SK-N-SH (cell line): ENCODE data around the gene PIEZO2.

ENCODE experiments used
- CTCF ChIP-seq: fragments of 200-600 bp; sonication (generic); IDR thresholded peaks from 2 replicates; pipeline ENCODE4 v1.6.1; 2017; ENCODE audit warnings: antibody characterized with exemption, mild to moderate bottlenecking, moderate library complexity
- ELF1 ChIP-seq: IDR thresholded peaks from 2 replicates; pipeline ENCODE4 v1.4.0; 2012
- EP300 ChIP-seq, 2 experiments: IDR thresholded peaks; 2 replicates each; pipeline versions ENCODE4 v1.4.0 to v1.6.1; 2012; ENCODE audit warnings: borderline replicate concordance in 1 of 2, low read depth in 1 of 2, low read length in 1 of 2
- GABPA ChIP-seq: IDR thresholded peaks from 2 replicates; pipeline ENCODE4 v1.4.0; 2012; ENCODE audit warnings: low read depth, mild to moderate bottlenecking
- IRF3 ChIP-seq: fragments of 150-350 bp; IDR thresholded peaks from 2 replicates; pipeline ENCODE4 v1.6.1; 2016; ENCODE audit warnings: mild to moderate bottlenecking, low read depth, low read length
- MEF2A ChIP-seq: IDR thresholded peaks from 2 replicates; pipeline ENCODE4 v1.4.0; 2012; ENCODE audit warnings: low read depth, borderline replicate concordance
- POLR2AphosphoS5 ChIP-seq: IDR thresholded peaks from 2 replicates; pipeline ENCODE4 v1.6.1; 2012; ENCODE audit warnings: low read depth, low read length
- REST ChIP-seq: IDR thresholded peaks from 2 replicates; pipeline ENCODE4 v1.6.1; 2012; ENCODE audit warnings: mild to moderate bottlenecking, low read depth, low read length, moderate library complexity
- TAF1 ChIP-seq: IDR thresholded peaks from 2 replicates; pipeline ENCODE4 v1.6.1; 2012; ENCODE audit warnings: low read depth, mild to moderate bottlenecking, low read length, moderate library complexity, borderline replicate concordance

- TF ChIP-seq EP300 (IDR thresholded peaks at IDR 0.05; ENCODE audit: borderline replicate concordance in 1 of 2, low read depth in 1 of 2, low read length in 1 of 2) = no peak
- TF ChIP-seq POLR2AphosphoS5 = no peak
- TF ChIP-seq IRF3 = no peak
- TF ChIP-seq REST = no peak
- no peak for TF ChIP-seq GABPA
- TF ChIP-seq ELF1 = no peak
- TF ChIP-seq CTCF = no peak
- TF ChIP-seq MEF2A = no peak
- no peak for TF ChIP-seq TAF1
Measured at GRCh38 chr18:10659594-10659993, 489.8 kb downstream of the PIEZO2 start.
